NT2/D1 (cell line): ENCODE data around the gene THPO.

Source experiments
- DNase-seq: peaks from one replicate; pipeline ENCODE4 v3.0.0-alpha.2; 2011; ENCODE audit warnings: low read depth, low spot score
- H3K27me3 ChIP-seq: 2 replicates; pipeline ENCODE4 v1.6.0; 2011; ENCODE audit warnings: mild to moderate bottlenecking; ENCODE audit not compliant: insufficient read length, insufficient read depth
- H3K36me3 ChIP-seq: 2 replicates; pipeline ENCODE4 v1.6.1; 2011; ENCODE audit warnings: mild to moderate bottlenecking, low read length, mixed read lengths; ENCODE audit not compliant: insufficient read depth, insufficient read length
- H3K4me1 ChIP-seq: 2 replicates; pipeline ENCODE4 v1.5.1; 2011; ENCODE audit not compliant: insufficient read depth, insufficient read length
- H3K4me3 ChIP-seq: 2 replicates; pipeline ENCODE4 v1.5.1; 2011; ENCODE audit warnings: low read depth; ENCODE audit not compliant: insufficient read length
- H3K9ac ChIP-seq: 2 replicates; pipeline ENCODE4 v1.6.0; 2011; ENCODE audit warnings: low read depth; ENCODE audit not compliant: insufficient read length
- H3K9me3 ChIP-seq: 2 replicates; pipeline ENCODE4 v1.5.1; 2011; ENCODE audit warnings: mild to moderate bottlenecking, low read length; ENCODE audit not compliant: insufficient read depth
- SUZ12 ChIP-seq: IDR thresholded peaks from 2 replicates; pipeline ENCODE4 v1.6.1; 2011; ENCODE audit not compliant: insufficient read length, insufficient read depth; ENCODE audit errors: extremely low read depth
- YY1 ChIP-seq: IDR thresholded peaks from 2 replicates; pipeline ENCODE4 v1.6.1; 2011; ENCODE audit not compliant: insufficient read length, insufficient read depth
- ZNF274 ChIP-seq: IDR thresholded peaks from 2 replicates; pipeline ENCODE4 v1.6.1; 2011; ENCODE audit warnings: mild to moderate bottlenecking, low read depth, low read length

The THPO gene

GRCh38 chr3:184389384-184389783, 11.4 kb upstream of the THPO start:
- Histone ChIP-seq H3K9ac (no peak overlapping the region), H3K36me3 (no peaks in the 10 kb centered on the region), H3K4me3 (no peak overlapping the region), H3K27me3 (no peaks in the 10 kb centered on the region), H3K4me1 (peaks cover 3% of the 10 kb centered on the region), H3K9me3 (no peaks in the 10 kb centered on the region)
- TF ChIP-seq YY1 (no peak), ZNF274 (no peak), SUZ12 (no peak)
- DNase-seq = no peak

GRCh38 chr3:184388936-184389230, 10.9 kb upstream of the THPO start:
- peaks cover 3% of the 10 kb centered on the region for H3K4me1 ChIP-seq
- no peaks in the 10 kb centered on the region for H3K36me3 ChIP-seq
- no peak overlapping the region for H3K9ac ChIP-seq
- H3K27me3 ChIP-seq = no peaks in the 10 kb centered on the region
- DNase-seq = no peak
- TF ChIP-seq YY1 = no peak
- no peak for TF ChIP-seq ZNF274
- no peak for TF ChIP-seq SUZ12
- H3K4me3 ChIP-seq = no peak overlapping the region
- H3K9me3 ChIP-seq = no peaks in the 10 kb centered on the region

- H3K27me3 ChIP-seq = peaks cover 2% of the 10 kb centered on the region
- H3K9ac ChIP-seq = no peak overlapping the region
- no peak overlapping the region for H3K4me3 ChIP-seq
- no peak for TF ChIP-seq SUZ12
- TF ChIP-seq YY1 = no peak
- no peak for TF ChIP-seq ZNF274
- H3K4me1 ChIP-seq = peaks cover 3% of the 10 kb centered on the region
- DNase-seq = no peak
- H3K36me3 ChIP-seq = no peaks in the 10 kb centered on the region
- H3K9me3 ChIP-seq = no peaks in the 10 kb centered on the region
Measured at GRCh38 chr3:184388164-184388935, 10.3 kb upstream of the THPO start.

- Histone ChIP-seq H3K9me3 (no peaks in the 10 kb centered on the region), H3K4me1 (peaks cover 3% of the 10 kb centered on the region), H3K27me3 (peaks cover 9% of the 10 kb centered on the region), H3K4me3 (no peak overlapping the region), H3K9ac (no peak overlapping the region), H3K36me3 (no peaks in the 10 kb centered on the region)
- TF ChIP-seq ZNF274 (no peak), SUZ12 (no peak), YY1 (no peak)
- DNase-seq = no peak
Measured at GRCh38 chr3:184387174-184387714, 9.2 kb upstream of the THPO start.

- H3K9ac ChIP-seq = no peak overlapping the region
- H3K4me3 ChIP-seq = no peak overlapping the region
- DNase-seq = no peak
- H3K27me3 ChIP-seq = peaks cover 20% of the 10 kb centered on the region
- TF ChIP-seq YY1 (no peak), SUZ12 (no peak), ZNF274 (no peak)
- H3K36me3 ChIP-seq = no peaks in the 10 kb centered on the region
- H3K4me1 ChIP-seq = peaks cover 4% of the 10 kb centered on the region
- H3K9me3 ChIP-seq = no peaks in the 10 kb centered on the region
Measured at GRCh38 chr3:184386047-184386806, 8.2 kb upstream of the THPO start.

GRCh38 chr3:184384856-184385422, 6.9 kb upstream of the THPO start:
- DNase-seq = no peak
- Histone ChIP-seq H3K36me3 (no peaks in the 10 kb centered on the region), H3K4me1 (peaks cover 7% of the 10 kb centered on the region), H3K9ac (no peak overlapping the region), H3K4me3 (no peak overlapping the region), H3K27me3 (peaks cover 28% of the 10 kb centered on the region), H3K9me3 (no peaks in the 10 kb centered on the region)
- TF ChIP-seq ZNF274 (no peak), SUZ12 (no peak), YY1 (no peak)

GRCh38 chr3:184384342-184384741, 6.3 kb upstream of the THPO start:
- peaks cover 5% of the 10 kb centered on the region for H3K4me1 ChIP-seq
- H3K36me3 ChIP-seq = no peaks in the 10 kb centered on the region
- peaks cover 30% of the 10 kb centered on the region for H3K27me3 ChIP-seq
- no peaks in the 10 kb centered on the region for H3K9me3 ChIP-seq
- TF ChIP-seq YY1 (no peak), ZNF274 (no peak), SUZ12 (no peak)
- no peak for DNase-seq
- H3K9ac ChIP-seq = no peak overlapping the region
- H3K4me3 ChIP-seq = no peak overlapping the region
